Activated CD4-positive, alpha-beta T cell treated with anti-CD3 and anti-CD28 coated beads, Interleukin-2, amount 50 U/mL, for 1 hour (primary cell): ENCODE data around the gene APP.
"Not testable (repeated sequence)": the region's sequence is repeated elsewhere in the genome, so short reads cannot be mapped to it uniquely, and the experiment has no call there.

Source experiments
- DNase-seq: peaks from one replicate; pipeline ENCODE4 v3.0.0-alpha.2; 2020

The APP gene

GRCh38 chr21:25929856-25930520, 240.6 kb downstream of the APP start:
- DNase-seq: no peak

GRCh38 chr21:25927195-25927880, 243.2 kb downstream of the APP start:
- no peak for DNase-seq

- no peak for DNase-seq
These were observed 244.6 kb downstream of the APP start for GRCh38 chr21:25925936-25926335.

- DNase-seq: no peak
These were observed 245.3 kb downstream of the APP start for GRCh38 chr21:25925064-25925800.

- not testable (repeated sequence) for DNase-seq
These were observed 252.4 kb downstream of the APP start for GRCh38 chr21:25918152-25918551.

GRCh38 chr21:25916226-25916625, 254.3 kb downstream of the APP start:
- no peak for DNase-seq

GRCh38 chr21:25913479-25913878, 257.1 kb downstream of the APP start:
- DNase-seq: no peak

GRCh38 chr21:25912402-25912746, 258.2 kb downstream of the APP start:
- DNase-seq: no peak

- no peak for DNase-seq
These were observed 258.7 kb downstream of the APP start for GRCh38 chr21:25911730-25912401.

- no peak for DNase-seq
These were observed 259.8 kb downstream of the APP start for GRCh38 chr21:25910809-25911208.

GRCh38 chr21:25909341-25909740, 261.2 kb downstream of the APP start:
- DNase-seq: no peak

GRCh38 chr21:25908495-25908894, 262.1 kb downstream of the APP start:
- DNase-seq: no peak

- DNase-seq: no peak
These were observed 262.8 kb downstream of the APP start for GRCh38 chr21:25907573-25908275.

- no peak for DNase-seq
These were observed 264.0 kb downstream of the APP start for GRCh38 chr21:25906587-25906986.

GRCh38 chr21:25905126-25905525, 265.4 kb downstream of the APP start:
- DNase-seq: no peak

GRCh38 chr21:25904044-25904695, 266.4 kb downstream of the APP start:
- DNase-seq: no peak

- DNase-seq: no peak
These were observed 267.0 kb downstream of the APP start for GRCh38 chr21:25903607-25904006.

GRCh38 chr21:25901330-25901979, 269.1 kb downstream of the APP start:
- DNase-seq: no peak

GRCh38 chr21:25898671-25899070, 271.9 kb downstream of the APP start:
- no peak for DNase-seq

GRCh38 chr21:25897383-25897782, 273.2 kb downstream of the APP start:
- no peak for DNase-seq

GRCh38 chr21:25896501-25897056, 274.0 kb downstream of the APP start:
- no peak for DNase-seq
